GM12891 (cell line): ENCODE data around the gene SLC28A3.

ENCODE experiments used
- PAX5 ChIP-seq: IDR thresholded peaks from 2 replicates; pipeline ENCODE4 v1.6.1; 2011; ENCODE audit warnings: low read length, moderate library complexity, mild to moderate bottlenecking; ENCODE audit not compliant: insufficient read depth, severe bottlenecking
- POLR2A ChIP-seq: IDR thresholded peaks from 2 replicates; pipeline ENCODE4 v1.6.1; 2011; ENCODE audit warnings: low read depth, low read length, control low read depth
- POLR2AphosphoS5 ChIP-seq: IDR thresholded peaks from 2 replicates; pipeline ENCODE4 v1.6.1; 2011; ENCODE audit warnings: low read depth, low read length, control low read depth
- POU2F2 ChIP-seq: IDR thresholded peaks from 2 replicates; pipeline ENCODE4 v1.6.1; 2011; ENCODE audit warnings: low read depth, mild to moderate bottlenecking, control low read depth, low read length, moderate library complexity
- SPI1 ChIP-seq: IDR thresholded peaks from 2 replicates; pipeline ENCODE4 v1.6.1; 2011; ENCODE audit warnings: low read depth, low read length, control low read depth
- TAF1 ChIP-seq: IDR thresholded peaks from 2 replicates; pipeline ENCODE4 v1.6.1; 2011; ENCODE audit warnings: low read depth, low read length, control low read depth

DNA sequence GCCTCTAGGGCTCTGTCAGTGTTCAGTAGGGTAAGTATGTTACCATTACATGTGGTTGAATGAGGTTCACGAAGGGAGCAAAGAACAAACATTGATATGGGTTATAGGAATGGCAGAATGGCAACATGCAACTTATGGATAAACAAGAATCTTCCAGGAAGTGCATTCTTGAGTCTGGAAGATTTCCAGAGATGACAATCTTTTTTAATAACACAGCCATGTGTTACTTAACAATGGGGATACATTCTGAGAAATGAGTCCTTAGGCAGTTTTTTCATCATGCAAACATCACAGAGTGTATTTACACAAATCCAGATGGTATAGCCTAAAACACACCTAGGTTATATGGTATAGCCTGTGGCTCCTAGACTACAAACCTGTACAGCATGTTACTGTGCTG is 9.1 kb upstream of the SLC28A3 start:
- TF ChIP-seq POLR2A (no peak), POLR2AphosphoS5 (no peak), POU2F2 (no peak), TAF1 (no peak), PAX5 (no peak), SPI1 (no peak)
